Stimulated activated CD4-positive, alpha-beta T cell treated with anti-CD3 and anti-CD28 coated beads, Interleukin-1b, Interleukin-23, amount 100 ng/mL, for 48 hours (primary cell): ENCODE data around the gene SLC24A2.

Experiments used
- DNase-seq: peaks from one replicate; pipeline ENCODE4 v3.0.0-alpha.2; 2020

SLC24A2 gene

GRCh38 chr9:19757745-19758144 is 31.1 kb downstream of the SLC24A2 start:
- DNase-seq = no peak

- no peak for DNase-seq
Observed at GRCh38 chr9:19754921-19755320, 33.9 kb downstream of the SLC24A2 start.

DNA sequence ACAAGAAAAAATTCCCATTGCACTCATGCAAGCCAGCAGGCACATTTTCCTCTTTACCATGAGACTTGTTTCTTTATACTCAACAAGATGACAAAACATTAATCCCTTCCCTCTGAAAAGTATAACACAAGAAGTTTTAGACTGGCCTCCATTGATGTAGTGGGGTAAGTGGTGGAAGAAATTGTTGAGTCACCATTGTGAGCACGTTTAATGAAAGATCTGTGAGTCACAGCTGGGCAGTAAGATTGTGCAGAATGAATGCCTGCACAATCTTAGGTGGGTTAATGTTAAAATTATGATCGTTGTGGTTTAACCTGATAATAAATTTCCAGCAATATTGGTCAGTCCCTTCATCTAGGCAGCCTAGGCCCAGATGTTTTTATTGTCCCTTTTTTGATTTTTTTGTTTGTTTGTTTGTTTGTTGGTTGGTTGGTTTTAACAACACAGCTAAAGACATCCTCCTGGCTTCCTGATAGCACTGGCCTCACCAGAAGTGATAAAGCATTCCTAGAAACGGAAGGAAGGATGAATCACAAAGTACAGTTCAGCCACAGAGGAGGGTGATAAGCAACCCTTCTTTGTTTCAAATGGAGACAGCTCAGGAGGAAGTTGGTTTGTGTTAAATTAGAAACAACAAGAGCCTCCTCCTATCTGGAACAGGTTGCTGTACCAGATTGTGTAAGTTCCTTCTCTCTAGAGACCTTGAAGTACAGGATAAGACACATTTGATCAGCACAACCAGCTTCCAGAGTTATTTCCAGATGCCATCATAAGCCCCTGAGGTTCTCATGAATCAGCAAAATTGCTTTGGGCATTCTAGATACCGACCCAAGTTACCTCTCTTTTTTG is 40.3 kb downstream of the SLC24A2 start:
- no peak for DNase-seq

- no peak for DNase-seq
Observed at GRCh38 chr9:19746223-19746622, 42.6 kb downstream of the SLC24A2 start.

- no peak for DNase-seq
Observed at GRCh38 chr9:19741178-19741577, 47.7 kb downstream of the SLC24A2 start.
